IMR-90 (cell line): ENCODE data around the gene TRPV4. TPM values are rescaled to one million over a fixed set of nuclear protein-coding genes. Genes with fewer than 3 reads are reported as not detected.

ENCODE experiments used
- ATAC-seq: fragments of 200-7000 bp; cut with Tn5 transposase; 2 replicates; pipeline ENCODE4 v1.9.1; 2020; ENCODE audit warnings: low read depth, mild to moderate bottlenecking, moderate library complexity
- BruUV-seq: library from RNA; stranded (reverse); fragments of 400-500 nt; replicated peaks from 2 replicates; lab custom pipeline; 2021; lab: Mats Ljungman, UMichigan
- CTCF ChIA-PET: fragments of 300-600 bp; formaldehyde crosslinking; extraction: SDS; loops from one replicate; lab custom pipeline; 2021; ENCODE audit warnings: antibody characterized with exemption; lab: Yijun Ruan, JAX
- POLR2A ChIA-PET: fragments of 300-600 bp; sonication (Branson Sonifier 250); formaldehyde crosslinking; loops from one replicate; lab custom pipeline; 2022; ENCODE audit warnings: antibody characterized with exemption; ENCODE audit not compliant: unreplicated experiment; lab: Charles Lee
- DNase-seq: peaks from one replicate; pipeline ENCODE4 v3.0.0; 2013
- H2AFZ ChIP-seq: replicated peaks from 2 replicates; pipeline ENCODE3; 2013; ENCODE audit warnings: low read length, mild to moderate bottlenecking; ENCODE audit not compliant: poor library complexity
- H2AK5ac ChIP-seq: 2 replicates; pipeline ENCODE4 v1.6.1; 2013; ENCODE audit warnings: low read depth, low read length, inconsistent platforms
- H2AK9ac ChIP-seq: replicated peaks from 2 replicates; pipeline ENCODE3; 2013; ENCODE audit warnings: mild to moderate bottlenecking, low read depth, low read length, moderate library complexity; ENCODE audit not compliant: poor library complexity
- H2BK120ac ChIP-seq: 2 replicates; pipeline ENCODE4 v1.6.1; 2013; ENCODE audit warnings: low read depth, low read length, inconsistent platforms
- H2BK15ac ChIP-seq: 3 replicates; pipeline ENCODE4 v1.6.1; 2013; ENCODE audit warnings: low read depth, low read length, inconsistent platforms
- H2BK20ac ChIP-seq: 2 replicates; pipeline ENCODE4 v1.6.1; 2013; ENCODE audit warnings: low read depth, mild to moderate bottlenecking, inconsistent platforms, low read length, moderate library complexity
- H2BK5ac ChIP-seq: 2 replicates; pipeline ENCODE4 v1.6.1; 2013; ENCODE audit warnings: mild to moderate bottlenecking, low read depth, low read length, inconsistent platforms; ENCODE audit not compliant: poor library complexity, severe bottlenecking
- H3K14ac ChIP-seq: replicated peaks from 2 replicates; pipeline ENCODE4 v1.6.1; 2013; ENCODE audit warnings: low read depth, low read length, inconsistent platforms
- H3K18ac ChIP-seq: 2 replicates; pipeline ENCODE4 v1.6.1; 2013; ENCODE audit warnings: low read depth, low read length, control low read depth
- H3K23ac ChIP-seq: 2 replicates; pipeline ENCODE4 v1.6.1; 2013; ENCODE audit warnings: low read depth, low read length, inconsistent platforms
- H3K27ac ChIP-seq: 2 replicates; pipeline ENCODE4 v1.5.1; 2013; ENCODE audit warnings: mild to moderate bottlenecking, control low read depth, low read length; ENCODE audit not compliant: insufficient read depth
- H3K27me3 ChIP-seq: 2 replicates; pipeline ENCODE4 v1.6.1; 2013; ENCODE audit warnings: low read length; ENCODE audit not compliant: control insufficient read depth, insufficient read depth
- H3K36me3 ChIP-seq: 2 replicates; pipeline ENCODE4 v1.6.1; 2013; ENCODE audit warnings: low read length, mixed read lengths; ENCODE audit not compliant: control insufficient read depth, insufficient read depth
- H3K4ac ChIP-seq: 2 replicates; pipeline ENCODE4 v1.6.1; 2013; ENCODE audit warnings: low read depth, low read length, inconsistent platforms
- H3K4me1 ChIP-seq: 2 replicates; pipeline ENCODE4 v1.6.1; 2013; ENCODE audit warnings: low read length, mixed read lengths; ENCODE audit not compliant: control insufficient read depth, insufficient read depth
- H3K4me2 ChIP-seq: 2 replicates; pipeline ENCODE4 v1.6.1; 2013; ENCODE audit warnings: low read depth, mild to moderate bottlenecking, control low read depth, low read length, moderate library complexity
- H3K4me3 ChIP-seq: 2 replicates; pipeline ENCODE4 v1.5.1; 2013; ENCODE audit warnings: low read depth, mild to moderate bottlenecking, control low read depth, low read length, moderate library complexity; ENCODE audit not compliant: insufficient read depth
- H3K56ac ChIP-seq: 2 replicates; pipeline ENCODE4 v1.6.1; 2013; ENCODE audit warnings: low read length, inconsistent platforms; ENCODE audit not compliant: insufficient read depth; ENCODE audit errors: extremely low read depth
- H3K79me1 ChIP-seq, 2 experiments: 2 replicates each; pipeline ENCODE4 v1.6.1; 2013; ENCODE audit warnings: low read length in 2 of 2, inconsistent platforms in 1 of 2, low read depth in 1 of 2
- H3K9ac ChIP-seq: 2 replicates; pipeline ENCODE4 v1.6.1; 2013; ENCODE audit warnings: low read depth, low read length, control low read depth
- H3K9me1 ChIP-seq: 2 replicates; pipeline ENCODE4 v1.6.1; 2013; ENCODE audit warnings: low read length, inconsistent platforms; ENCODE audit not compliant: insufficient read depth
- H3K9me3 ChIP-seq: 2 replicates; pipeline ENCODE4 v1.6.1; 2013; ENCODE audit warnings: low read length; ENCODE audit not compliant: control insufficient read depth, insufficient read depth
- H4K20me1 ChIP-seq: 2 replicates; pipeline ENCODE4 v1.6.1; 2013; ENCODE audit warnings: low read length, inconsistent platforms; ENCODE audit not compliant: insufficient read depth
- H4K5ac ChIP-seq: 2 replicates; pipeline ENCODE4 v1.6.1; 2013; ENCODE audit warnings: mild to moderate bottlenecking, low read depth, low read length, control low read depth
- H4K8ac ChIP-seq, 2 experiments: 2 replicates each; pipeline ENCODE4 v1.6.1; 2013; ENCODE audit warnings: low read depth in 2 of 2, low read length in 2 of 2, control low read depth in 1 of 2, inconsistent platforms in 1 of 2
- H4K91ac ChIP-seq: 2 replicates; pipeline ENCODE4 v1.6.1; 2013; ENCODE audit warnings: low read depth, low read length, inconsistent platforms; ENCODE audit not compliant: insufficient read depth
- BHLHE40 ChIP-seq: fragments of 150-350 bp; IDR thresholded peaks from 2 replicates; pipeline ENCODE4 v1.6.1; 2016; ENCODE audit warnings: mild to moderate bottlenecking, low read depth, low read length
- CEBPB ChIP-seq: IDR thresholded peaks from 2 replicates; pipeline ENCODE4 v1.6.1; 2012; ENCODE audit warnings: low read depth, low read length, improper control_type of control experiment
- CHD1 ChIP-seq: IDR thresholded peaks from 2 replicates; pipeline ENCODE4 v1.6.1; 2012; ENCODE audit warnings: low read depth, low read length, improper control_type of control experiment
- ELK1 ChIP-seq: fragments of 150-350 bp; IDR thresholded peaks from 2 replicates; pipeline ENCODE4 v1.6.1; 2016; ENCODE audit warnings: low read depth, mild to moderate bottlenecking, low read length, moderate library complexity, borderline replicate concordance
- FOS ChIP-seq: fragments of 150-350 bp; IDR thresholded peaks from 2 replicates; pipeline ENCODE4 v1.6.1; 2016; ENCODE audit warnings: low read depth, low read length
- MAFK ChIP-seq: IDR thresholded peaks from 2 replicates; pipeline ENCODE4 v1.6.1; 2012; ENCODE audit warnings: low read depth, low read length, improper control_type of control experiment
- MAZ ChIP-seq: IDR thresholded peaks from 2 replicates; pipeline ENCODE4 v1.6.1; 2012; ENCODE audit warnings: low read depth, mild to moderate bottlenecking, low read length, improper control_type of control experiment, moderate library complexity, borderline replicate concordance
- MXI1 ChIP-seq: IDR thresholded peaks from 2 replicates; pipeline ENCODE4 v1.6.1; 2012; ENCODE audit warnings: low read depth, mild to moderate bottlenecking, low read length, moderate library complexity, borderline replicate concordance
- NFE2L2 ChIP-seq: fragments of 150-350 bp; IDR thresholded peaks from 2 replicates; pipeline ENCODE4 v1.6.1; 2016; ENCODE audit warnings: low read depth, mild to moderate bottlenecking, low read length
- POLR2A ChIP-seq: IDR thresholded peaks from 2 replicates; pipeline ENCODE4 v1.6.1; 2012; ENCODE audit warnings: mild to moderate bottlenecking, low read depth, low read length
- RAD21 ChIP-seq: IDR thresholded peaks from 2 replicates; pipeline ENCODE4 v1.6.1; 2012; ENCODE audit warnings: low read length, improper control_type of control experiment
- SMC3 ChIP-seq: fragments of 150-350 bp; IDR thresholded peaks from 2 replicates; pipeline ENCODE4 v1.6.1; 2016; ENCODE audit warnings: low read depth, mild to moderate bottlenecking, antibody characterized with exemption, low read length, moderate library complexity
- WGBS, 2 experiments: methylation state at CpG; one replicate each; pipeline versions ENCODE4 v1.1.5 to v1.1.7; 2013; ENCODE audit warnings: missing lambda C conversion rate in 2 of 2; ENCODE audit not compliant: insufficient read length in 1 of 2; ENCODE audit errors: extremely low coverage in 2 of 2; 5-methylcytosine and 5-hydroxymethylcytosine counted together
- dilution Hi-C: fragments of 300-500 bp; cut with HindIII; formaldehyde crosslinking; loops from one replicate; pipeline ENCODE4 v1.14.3; 2018; ENCODE audit warnings: low sequenced_read_pairs; ENCODE audit not compliant: unreplicated experiment
- in situ Hi-C: fragments of 300-500 bp; cut with MboI; formaldehyde crosslinking; loops from 3 replicates; pipeline ENCODE4 v1.14.3; 2019; ENCODE audit warnings: low sequenced_read_pairs, inconsistent platforms, mixed read lengths
- intact Hi-C: fragments of 100-400 bp; cut with micrococcal nuclease; formaldehyde crosslinking; loops from 2 replicates; pipeline ENCODE4 v1.10.0; 2022
- polyA plus RNA-seq, 3 experiments: library from polyadenylated mRNA; depleted of rRNA; stranded (reverse); fragments of >200 nt; gene quantifications; 2 replicates each; pipeline ENCODE4 v1.2.3, GENCODE V29; 2012; ENCODE audit warnings: low replicate concordance in 1 of 3
- total RNA-seq: library from RNA; depleted of rRNA; stranded (reverse); fragments of >200 nt; gene quantifications from 2 replicates; pipeline ENCODE4 v1.2.3, GENCODE V29; 2012
- TF ChIP-seq, protein P1 (sequence below): fragments of 150-350 bp; IDR thresholded peaks from 2 replicates; pipeline ENCODE4 v1.6.1; 2017; ENCODE audit warnings: mild to moderate bottlenecking, antibody characterized with exemption, low read length, low read depth
- TF ChIP-seq, protein P2 (sequence below): conservative IDR thresholded peaks from 2 replicates; pipeline ENCODE4 v1.5.1; 2012; ENCODE audit warnings: mild to moderate bottlenecking, low read depth, low read length, improper control_type of control experiment

The TRPV4 gene
- total and polyA plus RNA-seq, 2 of the 4 experiments (the other 2 are of a cell fraction), result 1.1 to 6.1 TPM

GRCh38 chr12:109752117-109753053, 80.8 kb downstream of the TRPV4 start:
- BruUV-seq, result no TSS peak
- Histone ChIP-seq H2AK9ac (no peak overlapping the region), H2BK20ac (no peak overlapping the region), H2BK5ac (no peak overlapping the region), H2AFZ (no peak overlapping the region), H3K9me3 (no peaks in the 10 kb centered on the region; the same call in 1 of the 2 replicates), H2BK15ac (no peak overlapping the region), H3K56ac (no peak overlapping the region), H4K5ac (no peak overlapping the region), H3K23ac (no peak overlapping the region), H4K20me1 (no peaks in the 10 kb centered on the region), H3K36me3 (no peaks in the 10 kb centered on the region), H4K91ac (no peak overlapping the region), H3K4me3 (no peak overlapping the region), H3K4ac (no peak overlapping the region), H2BK120ac (no peak overlapping the region), H4K8ac (no peak overlapping the region), H3K18ac (no peak overlapping the region), H3K9ac (no peak overlapping the region), H3K4me2 (no peak overlapping the region), H3K4me1 (no peaks in the 10 kb centered on the region), H3K14ac (no peak overlapping the region), H3K9me1 (no peaks in the 10 kb centered on the region), H3K27me3 (peaks cover 3% of the 10 kb centered on the region; the same call in 1 of the 2 replicates), H3K27ac (no peak overlapping the region), H3K79me1 (no peaks in the 10 kb centered on the region), H2AK5ac (no peak overlapping the region)
- CTCF ChIA-PET, result no interaction called here
- in situ Hi-C loops, result no loop called here
- no peak for ATAC-seq
- dilution Hi-C loops, result no loop called here
- WGBS, 2 experiments, result 50% methylated on average over 1 of the region's 6 CpGs; no CpG with 5 or more reads in 1 of the 2 experiments
- no peak for TF ChIP-seq ELK1
- TF ChIP-seq MXI1, result no peak
- no peak for TF ChIP-seq CEBPB
- no peak for TF ChIP-seq BHLHE40
- no peak for TF ChIP-seq MAFK
- TF ChIP-seq FOS, result no peak
- no peak for TF ChIP-seq CHD1
- no peak for TF ChIP-seq SMC3
- TF ChIP-seq, protein P1, sequence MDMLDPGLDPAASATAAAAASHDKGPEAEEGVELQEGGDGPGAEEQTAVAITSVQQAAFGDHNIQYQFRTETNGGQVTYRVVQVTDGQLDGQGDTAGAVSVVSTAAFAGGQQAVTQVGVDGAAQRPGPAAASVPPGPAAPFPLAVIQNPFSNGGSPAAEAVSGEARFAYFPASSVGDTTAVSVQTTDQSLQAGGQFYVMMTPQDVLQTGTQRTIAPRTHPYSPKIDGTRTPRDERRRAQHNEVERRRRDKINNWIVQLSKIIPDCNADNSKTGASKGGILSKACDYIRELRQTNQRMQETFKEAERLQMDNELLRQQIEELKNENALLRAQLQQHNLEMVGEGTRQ, result no peak
- TF ChIP-seq, protein P2, sequence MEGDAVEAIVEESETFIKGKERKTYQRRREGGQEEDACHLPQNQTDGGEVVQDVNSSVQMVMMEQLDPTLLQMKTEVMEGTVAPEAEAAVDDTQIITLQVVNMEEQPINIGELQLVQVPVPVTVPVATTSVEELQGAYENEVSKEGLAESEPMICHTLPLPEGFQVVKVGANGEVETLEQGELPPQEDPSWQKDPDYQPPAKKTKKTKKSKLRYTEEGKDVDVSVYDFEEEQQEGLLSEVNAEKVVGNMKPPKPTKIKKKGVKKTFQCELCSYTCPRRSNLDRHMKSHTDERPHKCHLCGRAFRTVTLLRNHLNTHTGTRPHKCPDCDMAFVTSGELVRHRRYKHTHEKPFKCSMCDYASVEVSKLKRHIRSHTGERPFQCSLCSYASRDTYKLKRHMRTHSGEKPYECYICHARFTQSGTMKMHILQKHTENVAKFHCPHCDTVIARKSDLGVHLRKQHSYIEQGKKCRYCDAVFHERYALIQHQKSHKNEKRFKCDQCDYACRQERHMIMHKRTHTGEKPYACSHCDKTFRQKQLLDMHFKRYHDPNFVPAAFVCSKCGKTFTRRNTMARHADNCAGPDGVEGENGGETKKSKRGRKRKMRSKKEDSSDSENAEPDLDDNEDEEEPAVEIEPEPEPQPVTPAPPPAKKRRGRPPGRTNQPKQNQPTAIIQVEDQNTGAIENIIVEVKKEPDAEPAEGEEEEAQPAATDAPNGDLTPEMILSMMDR, result no peak
- no peak for TF ChIP-seq NFE2L2
- TF ChIP-seq POLR2A, result no peak
- no peak for TF ChIP-seq RAD21
- TF ChIP-seq MAZ, result no peak
- POLR2A ChIA-PET, result no interaction called here
- no peak for DNase-seq
- intact Hi-C loops, result no loop called here
